Liver (tissue), 9 donors: ENCODE measurements around the gene CSNK2A2. TPM values are rescaled to one million over a fixed set of nuclear protein-coding genes. Genes with fewer than 3 reads are reported as not detected.

Experiments used
- DNase-seq: peaks from one replicate; pipeline ENCODE4 v3.0.0-alpha.2; 2017; ENCODE audit warnings: low spot score
- H3K27ac ChIP-seq, 2 donors: one replicate each; pipeline ENCODE4 v1.7.0; 2013; ENCODE audit warnings: inconsistent platforms in 2 of 2, low read length in 2 of 2, control low read depth in 1 of 2, low read depth in 1 of 2, mild to moderate bottlenecking in 1 of 2
- H3K27me3 ChIP-seq, 4 donors: one replicate each; pipeline versions ENCODE4 v1.6.1 to v1.7.0; 2013; ENCODE audit warnings: low read length in 3 of 4, inconsistent platforms in 1 of 4, mild to moderate bottlenecking in 1 of 4, moderate library complexity in 1 of 4; ENCODE audit not compliant: control insufficient read depth in 4 of 4, insufficient read depth in 4 of 4
- H3K36me3 ChIP-seq, 4 donors: one replicate each; pipeline versions ENCODE4 v1.6.1 to v1.7.0; 2013; ENCODE audit warnings: low read length in 3 of 4, mild to moderate bottlenecking in 3 of 4, low read depth in 1 of 4, moderate library complexity in 1 of 4; ENCODE audit not compliant: control insufficient read depth in 4 of 4, insufficient read depth in 3 of 4
- H3K4me1 ChIP-seq, 4 donors: one replicate each; pipeline versions ENCODE4 v1.6.1 to v1.7.0; 2013; ENCODE audit warnings: low read length in 3 of 4, mild to moderate bottlenecking in 3 of 4, moderate library complexity in 1 of 4; ENCODE audit not compliant: control insufficient read depth in 4 of 4, insufficient read depth in 4 of 4
- H3K4me3 ChIP-seq, 3 donors: one replicate each; pipeline versions ENCODE4 v1.6.1 to v1.7.0; 2013; ENCODE audit warnings: low read length in 3 of 3, control low read depth in 1 of 3, low read depth in 1 of 3, mild to moderate bottlenecking in 1 of 3
- H3K9ac ChIP-seq, 2 donors: one replicate each; pipeline ENCODE4 v1.7.0; 2013; ENCODE audit warnings: low read length in 2 of 2, mild to moderate bottlenecking in 2 of 2, moderate library complexity in 2 of 2, control low read depth in 1 of 2, low read depth in 1 of 2
- H3K9me3 ChIP-seq, 4 donors: one replicate each; pipeline versions ENCODE4 v1.6.1 to v1.7.0; 2013; ENCODE audit warnings: low read length in 3 of 4; ENCODE audit not compliant: control insufficient read depth in 4 of 4
- ATF3 ChIP-seq: IDR thresholded peaks from 2 replicates; pipeline ENCODE4 v1.6.1; 2016; ENCODE audit warnings: antibody characterized with exemption
- CTCF ChIP-seq: fragments of 150-350 bp; IDR thresholded peaks from 2 replicates; pipeline ENCODE4 v1.5.1; 2017; ENCODE audit warnings: improper control_type of control experiment, low read depth, low read length; ENCODE audit not compliant: missing input control
- EGR1 ChIP-seq, 2 donors: IDR thresholded peaks; 2 replicates each; pipeline ENCODE4 v1.6.1; 2016 to 2018; ENCODE audit warnings: antibody characterized with exemption in 2 of 2, low read depth in 2 of 2
- FOXA1 ChIP-seq: IDR thresholded peaks from 2 replicates; pipeline ENCODE4 v1.6.1; 2016; ENCODE audit warnings: antibody characterized with exemption
- FOXA2 ChIP-seq: IDR thresholded peaks from 2 replicates; pipeline ENCODE4 v1.6.1; 2016; ENCODE audit warnings: antibody characterized with exemption
- GABPA ChIP-seq, 2 donors: IDR thresholded peaks in 1 of 2; conservative IDR thresholded peaks in 1 of 2; 2 replicates each; pipeline ENCODE4 v1.6.1; 2016; ENCODE audit warnings: antibody characterized with exemption in 2 of 2, mild to moderate bottlenecking in 1 of 2, moderate library complexity in 1 of 2
- HNF4A ChIP-seq, 2 donors: conservative IDR thresholded peaks; 2 replicates each; pipeline ENCODE4 v1.6.1; 2016; ENCODE audit warnings: antibody characterized with exemption in 2 of 2, mild to moderate bottlenecking in 2 of 2
- HNF4G ChIP-seq: IDR thresholded peaks from 2 replicates; pipeline ENCODE4 v1.6.1; 2016; ENCODE audit warnings: antibody characterized with exemption
- JUND ChIP-seq, 2 donors: IDR thresholded peaks; 2 replicates each; pipeline ENCODE4 v1.6.1; 2016; ENCODE audit warnings: antibody characterized with exemption in 2 of 2
- MAX ChIP-seq: IDR thresholded peaks from 2 replicates; pipeline ENCODE4 v1.6.1; 2016; ENCODE audit warnings: antibody characterized with exemption
- NR2F2 ChIP-seq: IDR thresholded peaks from 2 replicates; pipeline ENCODE4 v1.6.1; 2016; ENCODE audit warnings: antibody characterized with exemption
- RAD21 ChIP-seq, 2 donors: IDR thresholded peaks; 2 replicates each; pipeline ENCODE4 v1.6.1; 2016; ENCODE audit warnings: antibody characterized with exemption in 2 of 2, mild to moderate bottlenecking in 2 of 2
- REST ChIP-seq: IDR thresholded peaks from 2 replicates; pipeline ENCODE4 v1.6.1; 2016; ENCODE audit warnings: antibody characterized with exemption, mild to moderate bottlenecking
- RXRA ChIP-seq, 2 donors: IDR thresholded peaks; 2 replicates each; pipeline ENCODE4 v1.6.1; 2017 to 2018; ENCODE audit warnings: antibody characterized with exemption in 2 of 2, mild to moderate bottlenecking in 1 of 2
- SP1 ChIP-seq: IDR thresholded peaks from 2 replicates; pipeline ENCODE4 v1.6.1; 2018; ENCODE audit warnings: antibody characterized with exemption, mild to moderate bottlenecking
- TAF1 ChIP-seq: conservative IDR thresholded peaks from 2 replicates; pipeline ENCODE4 v1.6.1; 2016; ENCODE audit warnings: antibody characterized with exemption, mild to moderate bottlenecking
- YY1 ChIP-seq: IDR thresholded peaks from 2 replicates; pipeline ENCODE4 v1.6.1; 2016; ENCODE audit warnings: antibody characterized with exemption, mild to moderate bottlenecking
- ZBTB33 ChIP-seq: IDR thresholded peaks from 2 replicates; pipeline ENCODE4 v1.6.1; 2016; ENCODE audit warnings: antibody characterized with exemption
- WGBS: extraction: QIAGEN DNeasy Blood & Tissue Kit; methylation state at CpG from one replicate; pipeline ENCODE4 v1.1.7; 2013; 5-methylcytosine and 5-hydroxymethylcytosine counted together
- polyA plus RNA-seq, 2 donors: library from polyadenylated mRNA; stranded (reverse) in 1 of 2; unstranded in 1 of 2; fragments of 200-250 nt in 1 of 2; fragments of >200 nt in 1 of 2; fragmentation: Nextera tagmentation in 1 of 2; extraction: Ambion mirVana in 1 of 2; gene quantifications; one replicate each; pipeline versions ENCODE4 v1.2.1 to v1.2.3, GENCODE V29; 2013 to 2015
- total RNA-seq, 2 donors: library from RNA; depleted of rRNA; stranded (reverse); fragments of >200 nt; gene quantifications; one replicate each; pipeline ENCODE4 v1.2.3, GENCODE V29; 2014
- donor health status: healthy.
- donor health status: healthy.
- donor health status: healthy.
- donor health status: healthy.
- donor health status: healthy.

CSNK2A2 gene
- total and polyA plus RNA-seq, 4 donors, result 9.4 to 21.0 (median 14.7) TPM

- TF ChIP-seq REST, result no peak
- no peak for TF ChIP-seq RAD21 (IDR thresholded peaks at IDR 0.05)
- TF ChIP-seq HNF4G, result no peak
- TF ChIP-seq ZBTB33, result no peak
- TF ChIP-seq FOXA1, result no peak
- no peak for TF ChIP-seq NR2F2
- no peak for TF ChIP-seq EGR1 (IDR thresholded peaks at IDR 0.05; ENCODE audit: low read depth in 2 of 2)
Measured at GRCh38 chr16:58196898-58197313, 1.0 kb downstream of the CSNK2A2 start (continued).

GRCh38 chr16:58195771-58196170 lies 2.1 kb downstream of the CSNK2A2 start:
- no peak overlapping the region for H3K27ac ChIP-seq
- H3K27me3 ChIP-seq, result no peaks in the 10 kb centered on the region
- H3K4me3 ChIP-seq, result no peak overlapping the region
- no peaks in the 10 kb centered on the region for H3K9me3 ChIP-seq
- peaks cover 4 to 29% (median 20%) of the 10 kb centered on the region in 4 donors for H3K36me3 ChIP-seq
- DNase-seq, result no peak
- 92% methylated on average over 3 of the region's 3 CpGs for WGBS
- H3K9ac ChIP-seq, result no peak overlapping the region
- peaks cover 3 to 13% (median 8%) of the 10 kb centered on the region in 4 donors for H3K4me1 ChIP-seq
- TF ChIP-seq RXRA (IDR thresholded peaks at IDR 0.05) (no peak), SP1 (no peak), ATF3 (no peak), CTCF (no peak), JUND (IDR thresholded peaks at IDR 0.05) (no peak), HNF4A (conservative IDR thresholded peaks at IDR 0.05) (no peak), FOXA1 (no peak), MAX (no peak), REST (no peak), RAD21 (IDR thresholded peaks at IDR 0.05) (no peak), TAF1 (no peak), NR2F2 (no peak), FOXA2 (no peak), ZBTB33 (no peak), YY1 (no peak), GABPA (IDR thresholded peaks at IDR 0.05 in 1 of 2, conservative IDR thresholded peaks at IDR 0.05 in 1 of 2) (no peak), HNF4G (no peak), EGR1 (IDR thresholded peaks at IDR 0.05; ENCODE audit: low read depth in 2 of 2) (no peak)
